SK-N-SH (cell line): ENCODE results near the gene MEX3A. TPM values are rescaled to one million over a fixed set of nuclear protein-coding genes. Genes with fewer than 3 reads are reported as not detected.

Experiments used
- CTCF ChIA-PET: fragments of 300-600, 350-600 bp; formaldehyde crosslinking; extraction: SDS; loops from one replicate; lab custom pipeline; 2021; lab: Yijun Ruan, JAX
- POLR2A ChIA-PET: fragments of 350-600 bp; sonication (Branson Sonifier 250); formaldehyde crosslinking; extraction: SDS; loops from one replicate; lab custom pipeline; 2020; ENCODE audit warnings: antibody characterized with exemption, inconsistent platforms; lab: Yijun Ruan, JAX
- DNase-seq: peaks from one replicate; pipeline ENCODE4 v3.0.0; 2012
- H2AFZ ChIP-seq: fragments of 200-600 bp; sonication (generic); 2 replicates; pipeline ENCODE4 v1.8.1; 2016; ENCODE audit warnings: antibody characterized with exemption, mild to moderate bottlenecking, low read depth
- H3F3A ChIP-seq: fragments of 200-600 bp; sonication (generic); replicated peaks from 2 replicates; pipeline ENCODE3; 2016; ENCODE audit warnings: antibody characterized with exemption, mild to moderate bottlenecking; ENCODE audit not compliant: insufficient read depth
- H3K27ac ChIP-seq, 2 experiments: fragments of 200-500 bp in 1 of 2; fragments of 200-600 bp in 1 of 2; sonication (Bioruptor generic) in 1 of 2; sonication (generic), shearing (Covaris generic) in 1 of 2; 2 replicates each; pipeline versions ENCODE4 v1.5.1 to v1.6.1; 2014 to 2016; ENCODE audit warnings: low read depth in 2 of 2, inconsistent platforms in 1 of 2, low read length in 1 of 2, mild to moderate bottlenecking in 1 of 2, mixed read lengths in 1 of 2
- H3K27me3 ChIP-seq: fragments of 200-600 bp; sonication (generic), shearing (Covaris generic); 2 replicates; pipeline ENCODE4 v1.6.1; 2016; ENCODE audit warnings: mixed run types; ENCODE audit not compliant: insufficient read depth
- H3K36me3 ChIP-seq, 2 experiments: fragments of 200-500 bp in 1 of 2; fragments of 200-600 bp in 1 of 2; sonication (Bioruptor generic) in 1 of 2; sonication (generic) in 1 of 2; replicated peaks in 1 of 2; 2 replicates each; pipeline versions ENCODE3 to v1.5.1; 2014 to 2016; ENCODE audit warnings: low read length in 1 of 2, mild to moderate bottlenecking in 1 of 2; ENCODE audit not compliant: insufficient read depth in 2 of 2, control insufficient read depth in 1 of 2
- H3K4me1 ChIP-seq, 2 experiments: fragments of 200-500 bp in 1 of 2; fragments of 200-600 bp in 1 of 2; sonication (Bioruptor generic) in 1 of 2; sonication (generic), shearing (Covaris generic) in 1 of 2; 2 replicates each; pipeline versions ENCODE4 v1.5.1 to v1.6.1; 2014 to 2016; ENCODE audit warnings: low read depth in 1 of 2, low read length in 1 of 2, mixed run types in 1 of 2; ENCODE audit not compliant: insufficient read depth in 2 of 2, control insufficient read depth in 1 of 2
- H3K4me2 ChIP-seq: fragments of 200-600 bp; sonication (generic), shearing (Covaris generic); 2 replicates; pipeline ENCODE4 v1.6.1; 2017; ENCODE audit warnings: mixed run types
- H3K4me3 ChIP-seq, 2 experiments: fragments of 200-500 bp in 1 of 2; fragments of 200-600 bp in 1 of 2; sonication (Bioruptor generic) in 1 of 2; sonication (generic), shearing (Covaris generic) in 1 of 2; 2 replicates each; pipeline versions ENCODE4 v1.5.1 to v1.8.1; 2014 to 2016; ENCODE audit warnings: low read depth in 2 of 2, inconsistent platforms in 1 of 2, low read length in 1 of 2, mild to moderate bottlenecking in 1 of 2, mixed read lengths in 1 of 2, moderate library complexity in 1 of 2
- H3K79me2 ChIP-seq: fragments of 200-600 bp; sonication (generic); 2 replicates; pipeline ENCODE4 v1.8.1; 2017; ENCODE audit warnings: mild to moderate bottlenecking; ENCODE audit not compliant: insufficient read depth
- H3K9ac ChIP-seq: fragments of 200-600 bp; sonication (generic); 2 replicates; pipeline ENCODE4 v1.6.1; 2017; ENCODE audit warnings: mixed run types
- H3K9me2 ChIP-seq: fragments of 200-600 bp; sonication (generic); 2 replicates; pipeline ENCODE4 v1.6.1; 2017; ENCODE audit warnings: mixed run types
- H3K9me3 ChIP-seq: fragments of 200-600 bp; sonication (generic); 2 replicates; pipeline ENCODE4 v1.6.1; 2017; ENCODE audit warnings: mixed run types, mild to moderate bottlenecking, moderate library complexity
- H4K20me1 ChIP-seq: fragments of 200-600 bp; sonication (generic); 2 replicates; pipeline ENCODE4 v1.6.1; 2017; ENCODE audit warnings: mild to moderate bottlenecking, mixed run types; ENCODE audit not compliant: insufficient read depth
- CHD2 ChIP-seq: fragments of 150-350 bp; IDR thresholded peaks from 2 replicates; pipeline ENCODE4 v1.6.1; 2018; ENCODE audit warnings: low read length; ENCODE audit not compliant: partially characterized antibody
- EP300 ChIP-seq, 2 experiments: IDR thresholded peaks; 2 replicates each; pipeline versions ENCODE4 v1.4.0 to v1.6.1; 2012; ENCODE audit warnings: borderline replicate concordance in 1 of 2, low read depth in 1 of 2, low read length in 1 of 2
- FOSL2 ChIP-seq: IDR thresholded peaks from 2 replicates; pipeline ENCODE4 v1.4.0; 2012; ENCODE audit warnings: low read depth, mild to moderate bottlenecking, moderate library complexity, borderline replicate concordance
- FOXJ3 ChIP-seq: sonication (generic); formaldehyde crosslinking; IDR thresholded peaks from 2 replicates; pipeline ENCODE4 v1.5.1; 2020; ENCODE audit warnings: mild to moderate bottlenecking, missing genetic modification reagents
- MEF2A ChIP-seq: IDR thresholded peaks from 2 replicates; pipeline ENCODE4 v1.4.0; 2012; ENCODE audit warnings: low read depth, borderline replicate concordance
- NFIC ChIP-seq: IDR thresholded peaks from 2 replicates; pipeline ENCODE4 v1.4.0; 2012; ENCODE audit warnings: borderline replicate concordance
- POLR2AphosphoS5 ChIP-seq: IDR thresholded peaks from 2 replicates; pipeline ENCODE4 v1.6.1; 2012; ENCODE audit warnings: low read depth, low read length
- RAD21 ChIP-seq: IDR thresholded peaks from 2 replicates; pipeline ENCODE4 v1.6.1; 2012; ENCODE audit warnings: mild to moderate bottlenecking, low read length
- RFX5 ChIP-seq: IDR thresholded peaks from 2 replicates; pipeline ENCODE4 v1.6.1; 2012; ENCODE audit warnings: mild to moderate bottlenecking, improper control_type of control experiment, low read length
- RXRA ChIP-seq: IDR thresholded peaks from 2 replicates; pipeline ENCODE4 v1.4.0; 2012; ENCODE audit warnings: low read depth, mild to moderate bottlenecking, borderline replicate concordance
- TEAD4 ChIP-seq: IDR thresholded peaks from 2 replicates; pipeline ENCODE4 v1.4.0; 2012; ENCODE audit warnings: mild to moderate bottlenecking, borderline replicate concordance; ENCODE audit not compliant: insufficient read depth
- ZBTB33 ChIP-seq: IDR thresholded peaks from 2 replicates; pipeline ENCODE4 v1.4.0; 2012; ENCODE audit warnings: low read depth, borderline replicate concordance
- WGBS: methylation state at CpG from one replicate; pipeline ENCODE4 v1.1.6; 2017; ENCODE audit warnings: low lambda C conversion rate; 5-methylcytosine and 5-hydroxymethylcytosine counted together
- polyA plus RNA-seq, 3 experiments: library from polyadenylated mRNA; depleted of rRNA; stranded (reverse); fragments of >200 nt; gene quantifications; 2 replicates each; pipeline ENCODE4 v1.2.3, GENCODE V29; 2012
- TF ChIP-seq, protein P1 (sequence below): fragments of 150-350 bp; IDR thresholded peaks from 2 replicates; pipeline ENCODE4 v1.6.1; 2016; ENCODE audit warnings: mild to moderate bottlenecking, low read depth, low read length
- TF ChIP-seq, protein P2 (sequence below): IDR thresholded peaks from 2 replicates; pipeline ENCODE4 v1.4.0; 2012; ENCODE audit warnings: low read depth, borderline replicate concordance
- TF ChIP-seq, protein P3 (sequence below): IDR thresholded peaks from 2 replicates; pipeline ENCODE4 v1.6.1; 2012; ENCODE audit warnings: mild to moderate bottlenecking, low read depth, low read length, moderate library complexity

The MEX3A gene
- polyA plus RNA-seq, 1 of the 3 experiments (the other 2 are of a cell fraction), result 16.2 TPM

DNA sequence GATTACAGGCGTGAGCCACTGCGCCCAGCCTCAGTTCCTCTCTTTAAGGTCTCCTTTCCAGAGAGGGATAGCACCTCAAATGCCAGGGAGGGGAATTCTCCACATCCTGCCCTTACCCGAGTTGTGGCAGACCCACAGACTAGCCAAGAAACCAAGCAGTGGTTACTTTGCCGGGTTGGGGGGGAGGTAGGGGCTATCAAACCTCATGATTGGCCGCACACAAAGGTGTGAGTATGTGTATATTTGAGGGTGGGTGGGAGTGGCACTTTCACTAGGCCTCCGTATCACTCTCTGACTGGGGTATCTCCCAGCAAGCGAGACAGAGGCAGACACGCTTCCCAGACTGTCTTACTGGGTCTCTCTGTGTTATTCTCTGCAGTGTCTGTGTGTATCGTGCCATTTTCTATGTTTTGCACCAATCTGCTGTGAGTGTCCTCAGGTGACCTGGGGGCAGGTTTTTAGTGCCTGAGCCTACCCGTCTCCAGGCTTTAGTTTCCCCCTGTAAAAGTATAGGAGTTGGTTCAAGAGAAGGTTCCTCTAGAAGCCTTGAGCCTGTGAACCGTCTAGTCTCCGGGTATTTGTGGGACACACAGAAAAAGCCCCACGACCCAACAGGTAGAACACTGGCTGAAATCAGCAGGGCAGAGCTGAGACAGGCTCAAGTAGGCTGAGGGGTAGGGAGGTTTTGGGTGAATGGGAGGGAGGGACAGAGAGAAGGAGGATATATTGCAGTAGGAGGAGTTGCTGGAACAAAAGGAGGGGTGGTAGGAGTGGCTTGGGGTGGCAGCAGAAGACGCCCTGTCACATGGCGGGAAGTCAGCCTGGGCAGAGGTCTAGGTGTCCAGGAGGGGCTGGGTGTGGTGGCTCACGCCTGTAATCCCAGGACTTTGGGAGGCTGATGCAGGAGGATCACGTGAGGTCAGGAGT is 42.6 kb upstream of the MEX3A start:
- Histone ChIP-seq H3K4me1 (peaks cover 83 to 90% of the 10 kb centered on the region in 2 experiments), H3K4me2 (peak overlapping the region; percentile 95), H3K9me3 (no peaks in the 10 kb centered on the region), H3K9ac (peak overlapping the region; percentile 97), H3K79me2 (peaks cover 95% of the 10 kb centered on the region), H3F3A (peaks cover 90% of the 10 kb centered on the region), H3K4me3 (peak overlapping the region in 1 of 2 experiments; percentile 59; a peak in 2 of 4 replicates)
- DNase-seq, result no peak
- WGBS, result 66% methylated on average over 14 of the region's 17 CpGs
- TF ChIP-seq FOXJ3 (CRISPR knock-in tag) (no peak), TEAD4 (no peak), EP300 (IDR thresholded peaks at IDR 0.05; ENCODE audit: borderline replicate concordance in 1 of 2, low read depth in 1 of 2, low read length in 1 of 2) (no peak), MEF2A (no peak), POLR2AphosphoS5 (0 out of 2 replicates have a peak, but pooled peaks have one; percentile 45), FOSL2 (no peak), CHD2 (no peak)
- TF ChIP-seq, protein P1, sequence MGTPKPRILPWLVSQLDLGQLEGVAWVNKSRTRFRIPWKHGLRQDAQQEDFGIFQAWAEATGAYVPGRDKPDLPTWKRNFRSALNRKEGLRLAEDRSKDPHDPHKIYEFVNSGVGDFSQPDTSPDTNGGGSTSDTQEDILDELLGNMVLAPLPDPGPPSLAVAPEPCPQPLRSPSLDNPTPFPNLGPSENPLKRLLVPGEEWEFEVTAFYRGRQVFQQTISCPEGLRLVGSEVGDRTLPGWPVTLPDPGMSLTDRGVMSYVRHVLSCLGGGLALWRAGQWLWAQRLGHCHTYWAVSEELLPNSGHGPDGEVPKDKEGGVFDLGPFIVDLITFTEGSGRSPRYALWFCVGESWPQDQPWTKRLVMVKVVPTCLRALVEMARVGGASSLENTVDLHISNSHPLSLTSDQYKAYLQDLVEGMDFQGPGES, result no peak
- TF ChIP-seq, protein P2, sequence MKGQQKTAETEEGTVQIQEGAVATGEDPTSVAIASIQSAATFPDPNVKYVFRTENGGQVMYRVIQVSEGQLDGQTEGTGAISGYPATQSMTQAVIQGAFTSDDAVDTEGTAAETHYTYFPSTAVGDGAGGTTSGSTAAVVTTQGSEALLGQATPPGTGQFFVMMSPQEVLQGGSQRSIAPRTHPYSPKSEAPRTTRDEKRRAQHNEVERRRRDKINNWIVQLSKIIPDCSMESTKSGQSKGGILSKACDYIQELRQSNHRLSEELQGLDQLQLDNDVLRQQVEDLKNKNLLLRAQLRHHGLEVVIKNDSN, result peak; percentile 41; the same call in 1 of the 2 replicates
- TF ChIP-seq, all 33 proteins: peak for 2
- Histone ChIP-seq H2AFZ (no peak overlapping the region), H3K9me2 (no peaks in the 10 kb centered on the region), H4K20me1 (peaks cover 81% of the 10 kb centered on the region), H3K36me3 (peaks cover 0 to 22% of the 10 kb centered on the region in 2 experiments), H3K27ac (peak overlapping the region; percentile 97 to 100), H3K27me3 (no peaks in the 10 kb centered on the region)
- POLR2A ChIA-PET, result no interaction called here
- CTCF ChIA-PET, result interaction anchor here (1.0 to 40.5 kb wide), 6 partner anchors 9 to 237 kb away, joined by 3 to 1559 read pairs (median 9); partner anchors contain the start of gene MEX3A

GRCh38 chr1:156123356-156124196 is 41.3 kb upstream of the MEX3A start:
- H3K4me3 ChIP-seq, result peak overlapping the region; percentile 2 to 59; a peak in 3 of 4 replicates
- no peaks in the 10 kb centered on the region for H3K27me3 ChIP-seq
- no peak overlapping the region for H2AFZ ChIP-seq
- peaks cover 95% of the 10 kb centered on the region for H3K79me2 ChIP-seq
- peak overlapping the region; percentile 98 to 100 for H3K27ac ChIP-seq
- DNase-seq, result peak; percentile 79
- WGBS, result 34% methylated on average over 9 of the region's 14 CpGs
- H3K9me3 ChIP-seq, result no peaks in the 10 kb centered on the region
- H3K4me2 ChIP-seq, result peak overlapping the region; percentile 95
- peaks cover 81% of the 10 kb centered on the region for H4K20me1 ChIP-seq
- H3F3A ChIP-seq, result peaks cover 89% of the 10 kb centered on the region
- ChIA-PET POLR2A (interaction anchor here (0.6 to 1.6 kb wide), 5 partner anchors 9 to 544 kb away, joined by 3 to 7 read pairs (median 4); partner anchors contain the start of gene LMNA), CTCF (interaction anchor here (0.6 to 40.5 kb wide), 7 partner anchors 6 to 153 kb away, joined by 3 to 1559 read pairs (median 3); partner anchors contain the start of genes MEX3A and PMF1)
- peaks cover 0 to 31% of the 10 kb centered on the region in 2 experiments for H3K36me3 ChIP-seq
- peaks cover 79 to 88% of the 10 kb centered on the region in 2 experiments for H3K4me1 ChIP-seq
- H3K9ac ChIP-seq, result peak overlapping the region; percentile 97
- H3K9me2 ChIP-seq, result no peaks in the 10 kb centered on the region
- TF ChIP-seq, protein P3, sequence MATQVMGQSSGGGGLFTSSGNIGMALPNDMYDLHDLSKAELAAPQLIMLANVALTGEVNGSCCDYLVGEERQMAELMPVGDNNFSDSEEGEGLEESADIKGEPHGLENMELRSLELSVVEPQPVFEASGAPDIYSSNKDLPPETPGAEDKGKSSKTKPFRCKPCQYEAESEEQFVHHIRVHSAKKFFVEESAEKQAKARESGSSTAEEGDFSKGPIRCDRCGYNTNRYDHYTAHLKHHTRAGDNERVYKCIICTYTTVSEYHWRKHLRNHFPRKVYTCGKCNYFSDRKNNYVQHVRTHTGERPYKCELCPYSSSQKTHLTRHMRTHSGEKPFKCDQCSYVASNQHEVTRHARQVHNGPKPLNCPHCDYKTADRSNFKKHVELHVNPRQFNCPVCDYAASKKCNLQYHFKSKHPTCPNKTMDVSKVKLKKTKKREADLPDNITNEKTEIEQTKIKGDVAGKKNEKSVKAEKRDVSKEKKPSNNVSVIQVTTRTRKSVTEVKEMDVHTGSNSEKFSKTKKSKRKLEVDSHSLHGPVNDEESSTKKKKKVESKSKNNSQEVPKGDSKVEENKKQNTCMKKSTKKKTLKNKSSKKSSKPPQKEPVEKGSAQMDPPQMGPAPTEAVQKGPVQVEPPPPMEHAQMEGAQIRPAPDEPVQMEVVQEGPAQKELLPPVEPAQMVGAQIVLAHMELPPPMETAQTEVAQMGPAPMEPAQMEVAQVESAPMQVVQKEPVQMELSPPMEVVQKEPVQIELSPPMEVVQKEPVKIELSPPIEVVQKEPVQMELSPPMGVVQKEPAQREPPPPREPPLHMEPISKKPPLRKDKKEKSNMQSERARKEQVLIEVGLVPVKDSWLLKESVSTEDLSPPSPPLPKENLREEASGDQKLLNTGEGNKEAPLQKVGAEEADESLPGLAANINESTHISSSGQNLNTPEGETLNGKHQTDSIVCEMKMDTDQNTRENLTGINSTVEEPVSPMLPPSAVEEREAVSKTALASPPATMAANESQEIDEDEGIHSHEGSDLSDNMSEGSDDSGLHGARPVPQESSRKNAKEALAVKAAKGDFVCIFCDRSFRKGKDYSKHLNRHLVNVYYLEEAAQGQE, result peak; percentile 49; the same call in 1 of the 2 replicates
- TF ChIP-seq RXRA, result peak; percentile 23; the same call in 1 of the 2 replicates
- peak; percentile 98 for TF ChIP-seq NFIC
- TF ChIP-seq ZBTB33, result peak; percentile 57; the same call in 1 of the 2 replicates
- TF ChIP-seq RFX5, result no peak
- TF ChIP-seq RAD21, result no peak
